MM.1S (cell line): ENCODE results near the gene PRKD2.

Experiments
- EZH2 ChIP-seq: fragments of 300-600 bp; sonication (generic); optimal IDR thresholded peaks from 2 replicates; pipeline ENCODE3; 2017; ENCODE audit warnings: low read depth, mild to moderate bottlenecking, antibody characterized with exemption, low read length, mixed read lengths
- TF ChIP-seq, protein P1 (sequence below): fragments of 300-600 bp; sonication (generic); IDR thresholded peaks from 2 replicates; pipeline ENCODE4 v1.5.1; 2016; ENCODE audit warnings: antibody characterized with exemption, low read length, mixed read lengths

DNA sequence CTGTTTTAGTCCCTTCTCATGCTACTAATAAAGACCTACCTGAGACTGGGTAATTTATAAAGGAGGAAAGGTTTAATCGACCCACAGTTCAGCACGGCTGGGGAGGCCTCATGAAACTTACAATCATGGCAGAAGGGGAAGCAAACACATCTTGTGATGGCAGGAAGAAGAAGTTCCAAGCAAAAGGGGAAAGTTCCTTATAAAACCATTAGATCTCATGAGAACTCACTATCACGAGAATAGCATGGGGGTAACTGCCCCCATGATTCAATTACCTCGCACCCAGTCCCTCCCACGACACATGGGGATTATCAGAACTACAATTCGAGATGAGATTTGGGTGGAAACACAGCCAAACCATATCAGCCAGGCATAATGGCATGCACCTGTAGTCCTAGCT lies 42.3 kb upstream of the PRKD2 start:
- TF ChIP-seq, protein P1, sequence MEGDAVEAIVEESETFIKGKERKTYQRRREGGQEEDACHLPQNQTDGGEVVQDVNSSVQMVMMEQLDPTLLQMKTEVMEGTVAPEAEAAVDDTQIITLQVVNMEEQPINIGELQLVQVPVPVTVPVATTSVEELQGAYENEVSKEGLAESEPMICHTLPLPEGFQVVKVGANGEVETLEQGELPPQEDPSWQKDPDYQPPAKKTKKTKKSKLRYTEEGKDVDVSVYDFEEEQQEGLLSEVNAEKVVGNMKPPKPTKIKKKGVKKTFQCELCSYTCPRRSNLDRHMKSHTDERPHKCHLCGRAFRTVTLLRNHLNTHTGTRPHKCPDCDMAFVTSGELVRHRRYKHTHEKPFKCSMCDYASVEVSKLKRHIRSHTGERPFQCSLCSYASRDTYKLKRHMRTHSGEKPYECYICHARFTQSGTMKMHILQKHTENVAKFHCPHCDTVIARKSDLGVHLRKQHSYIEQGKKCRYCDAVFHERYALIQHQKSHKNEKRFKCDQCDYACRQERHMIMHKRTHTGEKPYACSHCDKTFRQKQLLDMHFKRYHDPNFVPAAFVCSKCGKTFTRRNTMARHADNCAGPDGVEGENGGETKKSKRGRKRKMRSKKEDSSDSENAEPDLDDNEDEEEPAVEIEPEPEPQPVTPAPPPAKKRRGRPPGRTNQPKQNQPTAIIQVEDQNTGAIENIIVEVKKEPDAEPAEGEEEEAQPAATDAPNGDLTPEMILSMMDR: no peak
- TF ChIP-seq EZH2: no peak
